GM23338 (cell line): ENCODE results near the gene CAST. TPM values are rescaled to one million over a fixed set of nuclear protein-coding genes. Genes with fewer than 3 reads are reported as not detected.

ENCODE experiments used
- ATAC-seq: fragments of 200-7000 bp; cut with Tn5 transposase; 3 replicates; pipeline ENCODE4 v1.9.1; 2020
- DNase-seq: peaks from one replicate; pipeline ENCODE4 v3.0.0-alpha.2; 2015; ENCODE audit warnings: low spot score
- H2AFZ ChIP-seq: fragments of 200-600 bp; sonication (generic); 2 replicates; pipeline ENCODE4 v1.8.0; 2016; ENCODE audit warnings: antibody characterized with exemption, mild to moderate bottlenecking, moderate library complexity
- H3F3A ChIP-seq: fragments of 200-600 bp; sonication (generic); replicated peaks from 2 replicates; pipeline ENCODE4 v1.8.0; 2017; ENCODE audit warnings: antibody characterized with exemption, mixed run types, low read depth
- H3K27ac ChIP-seq: fragments of 200-600 bp; sonication (generic); 2 replicates; pipeline ENCODE4 v1.6.1; 2016; ENCODE audit warnings: low read depth
- H3K27me3 ChIP-seq: fragments of 200-600 bp; sonication (generic); 2 replicates; pipeline ENCODE4 v1.8.0; 2016; ENCODE audit warnings: mild to moderate bottlenecking, mixed run types, moderate library complexity; ENCODE audit not compliant: insufficient read depth
- H3K36me3 ChIP-seq: fragments of 200-600 bp; sonication (generic); 2 replicates; pipeline ENCODE4 v1.8.0; 2016; ENCODE audit warnings: mild to moderate bottlenecking; ENCODE audit not compliant: insufficient read depth
- H3K4me1 ChIP-seq: fragments of 200-600 bp; sonication (generic); 2 replicates; pipeline ENCODE4 v1.8.0; 2016; ENCODE audit warnings: mild to moderate bottlenecking, moderate library complexity; ENCODE audit not compliant: insufficient read depth
- H3K4me2 ChIP-seq: fragments of 200-600 bp; sonication (generic); 2 replicates; pipeline ENCODE4 v1.7.1; 2017; ENCODE audit warnings: mixed run types
- H3K4me3 ChIP-seq: fragments of 200-600 bp; sonication (generic); 2 replicates; pipeline ENCODE4 v1.6.1; 2016; ENCODE audit warnings: mixed run types
- H3K79me2 ChIP-seq: fragments of 200-600 bp; sonication (generic); replicated peaks from 2 replicates; pipeline ENCODE4 v1.8.0; 2017; ENCODE audit warnings: mild to moderate bottlenecking; ENCODE audit not compliant: insufficient read depth
- H3K9me2 ChIP-seq: fragments of 200-600 bp; sonication (generic); 2 replicates; pipeline ENCODE4 v1.8.0; 2017; ENCODE audit not compliant: insufficient read depth
- H4K20me1 ChIP-seq: fragments of 200-600 bp; sonication (generic); replicated peaks from 2 replicates; pipeline ENCODE4 v1.8.0; 2017; ENCODE audit warnings: mild to moderate bottlenecking; ENCODE audit not compliant: insufficient read depth
- H3K27ac Mint-ChIP-seq: 2 replicates; pipeline ENCODE4 v1.8.0; 2020; ENCODE audit warnings: inconsistent platforms, mild to moderate bottlenecking, moderate library complexity, mixed read lengths
- H3K27me3 Mint-ChIP-seq: 3 replicates; pipeline ENCODE4 v1.8.0; 2022; ENCODE audit warnings: low read depth, mild to moderate bottlenecking, moderate library complexity, mixed read lengths, inconsistent platforms; ENCODE audit not compliant: insufficient read depth, poor library complexity
- H3K36me3 Mint-ChIP-seq: 3 replicates; pipeline ENCODE4 v1.8.0; 2021; ENCODE audit warnings: low read depth, mild to moderate bottlenecking, inconsistent platforms, moderate library complexity, mixed read lengths
- H3K4me1 Mint-ChIP-seq: 3 replicates; pipeline ENCODE4 v1.8.0; 2020; ENCODE audit warnings: mild to moderate bottlenecking, inconsistent platforms, mixed read lengths
- H3K4me3 Mint-ChIP-seq: 3 replicates; pipeline ENCODE4 v1.8.0; 2021; ENCODE audit warnings: moderate library complexity, mild to moderate bottlenecking, inconsistent platforms, mixed read lengths
- H3K9me3 Mint-ChIP-seq: 3 replicates; pipeline ENCODE4 v1.8.0; 2020; ENCODE audit warnings: moderate library complexity, mild to moderate bottlenecking, inconsistent platforms, mixed read lengths
- CREB1 ChIP-seq: fragments of 250-450 bp; sonication (Bioruptor Pico); IDR thresholded peaks from 2 replicates; pipeline ENCODE4 v1.5.0; 2020; ENCODE audit warnings: low read depth, mild to moderate bottlenecking, moderate library complexity
- CTCF ChIP-seq, 2 experiments: fragments of 200-600 bp in 1 of 2; sonication (generic) in 1 of 2; conservative IDR thresholded peaks; 2 replicates each; pipeline versions ENCODE4 v1.5.1 to v1.6.1; 2016 to 2017; ENCODE audit warnings: antibody characterized with exemption in 2 of 2, low read depth in 2 of 2, mild to moderate bottlenecking in 2 of 2, moderate library complexity in 1 of 2
- ETS1 ChIP-seq: IDR thresholded peaks from 2 replicates; pipeline ENCODE4 v1.6.1; 2016; ENCODE audit warnings: antibody characterized with exemption
- EZH2 ChIP-seq: fragments of 200-600 bp; sonication (generic); IDR thresholded peaks from one replicate; pipeline ENCODE4 v1.8.0; 2017; ENCODE audit warnings: antibody characterized with exemption, mild to moderate bottlenecking, low read depth; ENCODE audit not compliant: unreplicated experiment
- EZH2phosphoT487 ChIP-seq: fragments of 200-600 bp; sonication (generic); IDR thresholded peaks from one replicate; pipeline ENCODE4 v1.8.1; 2018; ENCODE audit warnings: antibody characterized with exemption; ENCODE audit not compliant: unreplicated experiment
- JUNB ChIP-seq: IDR thresholded peaks from one replicate; pipeline ENCODE4 v1.6.1; 2016; ENCODE audit warnings: antibody characterized with exemption; ENCODE audit not compliant: unreplicated experiment
- NANOG ChIP-seq: IDR thresholded peaks from 2 replicates; pipeline ENCODE4 v1.6.1; 2016; ENCODE audit warnings: antibody characterized with exemption, borderline replicate concordance
- POLR2AphosphoS5 ChIP-seq: IDR thresholded peaks from 2 replicates; pipeline ENCODE4 v1.6.1; 2016; ENCODE audit warnings: antibody characterized with exemption, low read depth
- REST ChIP-seq: IDR thresholded peaks from one replicate; pipeline ENCODE4 v1.6.1; 2018; ENCODE audit warnings: antibody characterized with exemption; ENCODE audit not compliant: unreplicated experiment
- STAT1 ChIP-seq: IDR thresholded peaks from one replicate; pipeline ENCODE4 v1.6.1; 2016; ENCODE audit warnings: antibody characterized with exemption; ENCODE audit not compliant: unreplicated experiment
- ZNF114 ChIP-seq: fragments of 250-450 bp; sonication (Bioruptor Pico); IDR thresholded peaks from 2 replicates; pipeline ENCODE4 v1.5.0; 2020; ENCODE audit warnings: mild to moderate bottlenecking, moderate library complexity
- polyA plus RNA-seq: library from polyadenylated mRNA; unstranded; fragments of >200 nt; fragmentation: Nextera tagmentation; extraction: Ambion mirVana; gene quantifications from 2 replicates; pipeline ENCODE4 v1.2.1, GENCODE V29; 2016
- total RNA-seq: library from RNA; depleted of rRNA; stranded (reverse); fragments of >200 nt; shearing (Covaris generic); gene quantifications from 2 replicates; pipeline ENCODE4 v1.2.3, GENCODE V29; 2014

Gene CAST
- total and polyA plus RNA-seq, 2 experiments from 2014 or later = 37.9 to 57.7 TPM

GRCh38 chr5:96771395-96771794, 109.2 kb downstream of the CAST start (continued):
- TF ChIP-seq CTCF (conservative IDR thresholded peaks at IDR 0.05; ENCODE audit: low read depth in 2 of 2) = no peak
- TF ChIP-seq REST = no peak
- TF ChIP-seq POLR2AphosphoS5 = no peak
- TF ChIP-seq ETS1 = no peak
- no peak for TF ChIP-seq JUNB
- no peak for TF ChIP-seq NANOG

GRCh38 chr5:96772111-96772510, 109.9 kb downstream of the CAST start:
- Histone ChIP-seq H2AFZ (no peak overlapping the region), H3F3A (no peaks in the 10 kb centered on the region), H3K4me1 (0 out of 2 replicates have a peak, but pooled peaks cover 7% of the 10 kb centered on the region), H3K4me2 (no peak overlapping the region), H3K27ac (no peak overlapping the region), H3K4me3 (no peak overlapping the region), H4K20me1 (no peaks in the 10 kb centered on the region), H3K27me3 (no peaks in the 10 kb centered on the region), H3K36me3 (no peaks in the 10 kb centered on the region), H3K9me2 (no peaks in the 10 kb centered on the region), H3K79me2 (no peaks in the 10 kb centered on the region)
- H3K9me3 Mint-ChIP-seq = no peaks in the 10 kb centered on the region
- H3K27me3 Mint-ChIP-seq = peaks cover 1% of the 10 kb centered on the region
- ATAC-seq = no peak
- peaks cover 19% of the 10 kb centered on the region; the same call in 1 of the 3 replicates for H3K36me3 Mint-ChIP-seq
- H3K4me3 Mint-ChIP-seq = no peak overlapping the region
- peaks cover 7% of the 10 kb centered on the region for H3K4me1 Mint-ChIP-seq
- DNase-seq = no peak
- no peak overlapping the region for H3K27ac Mint-ChIP-seq
- no peak for TF ChIP-seq CREB1 (CRISPR knock-in tag)
- TF ChIP-seq JUNB = no peak
- no peak for TF ChIP-seq EZH2
- TF ChIP-seq EZH2phosphoT487 = no peak
- no peak for TF ChIP-seq ZNF114 (CRISPR knock-in tag)
- no peak for TF ChIP-seq REST
- no peak for TF ChIP-seq STAT1
- TF ChIP-seq POLR2AphosphoS5 = no peak
- no peak for TF ChIP-seq CTCF (conservative IDR thresholded peaks at IDR 0.05; ENCODE audit: low read depth in 2 of 2)
